PFSK-1 (cell line): ENCODE data around the gene WDR48.

Source experiments
- FOXP2 ChIP-seq: optimal IDR thresholded peaks from 2 replicates; pipeline ENCODE3; 2011; ENCODE audit warnings: borderline replicate concordance, control low read depth, inconsistent platforms; ENCODE audit not compliant: insufficient read depth; ENCODE audit errors: extremely low read length, extremely low read depth
- POLR2AphosphoS5 ChIP-seq: IDR thresholded peaks from 2 replicates; pipeline ENCODE4 v1.6.1; 2012; ENCODE audit warnings: low read depth, mild to moderate bottlenecking, control low read depth, low read length, moderate library complexity
- REST ChIP-seq, 2 experiments: IDR thresholded peaks; 2 replicates each; pipeline versions ENCODE4 v1.6.1 to v1.8.0; 2011 to 2012; ENCODE audit warnings: low read depth in 2 of 2, low read length in 2 of 2, control low read depth in 1 of 2, inconsistent platforms in 1 of 2, mild to moderate bottlenecking in 1 of 2, moderate library complexity in 1 of 2; ENCODE audit not compliant: insufficient read depth in 1 of 2
- SIN3A ChIP-seq: IDR thresholded peaks from 2 replicates; pipeline ENCODE4 v1.6.1; 2012; ENCODE audit warnings: mild to moderate bottlenecking, low read length, moderate library complexity, borderline replicate concordance; ENCODE audit not compliant: insufficient read depth
- TAF1 ChIP-seq: IDR thresholded peaks from 2 replicates; pipeline ENCODE4 v1.6.1; 2012; ENCODE audit warnings: low read length, control low read depth, borderline replicate concordance; ENCODE audit not compliant: insufficient read depth

The WDR48 gene

GRCh38 chr3:39094851-39095677 lies 43.2 kb downstream of the WDR48 start:
- no peak for TF ChIP-seq TAF1
- no peak for TF ChIP-seq FOXP2
- no peak for TF ChIP-seq SIN3A
- no peak for TF ChIP-seq POLR2AphosphoS5
- TF ChIP-seq REST (IDR thresholded peaks at IDR 0.05; ENCODE audit: insufficient read depth in 1 of 2, low read depth in 2 of 2, low read length in 2 of 2), result no peak

GRCh38 chr3:39095778-39096177 lies 44.0 kb downstream of the WDR48 start:
- TF ChIP-seq TAF1 (no peak), REST (IDR thresholded peaks at IDR 0.05; ENCODE audit: insufficient read depth in 1 of 2, low read depth in 2 of 2, low read length in 2 of 2) (no peak), POLR2AphosphoS5 (no peak), SIN3A (no peak), FOXP2 (no peak)

GRCh38 chr3:39096775-39097174 lies 45.0 kb downstream of the WDR48 start:
- TF ChIP-seq SIN3A, result no peak

DNA sequence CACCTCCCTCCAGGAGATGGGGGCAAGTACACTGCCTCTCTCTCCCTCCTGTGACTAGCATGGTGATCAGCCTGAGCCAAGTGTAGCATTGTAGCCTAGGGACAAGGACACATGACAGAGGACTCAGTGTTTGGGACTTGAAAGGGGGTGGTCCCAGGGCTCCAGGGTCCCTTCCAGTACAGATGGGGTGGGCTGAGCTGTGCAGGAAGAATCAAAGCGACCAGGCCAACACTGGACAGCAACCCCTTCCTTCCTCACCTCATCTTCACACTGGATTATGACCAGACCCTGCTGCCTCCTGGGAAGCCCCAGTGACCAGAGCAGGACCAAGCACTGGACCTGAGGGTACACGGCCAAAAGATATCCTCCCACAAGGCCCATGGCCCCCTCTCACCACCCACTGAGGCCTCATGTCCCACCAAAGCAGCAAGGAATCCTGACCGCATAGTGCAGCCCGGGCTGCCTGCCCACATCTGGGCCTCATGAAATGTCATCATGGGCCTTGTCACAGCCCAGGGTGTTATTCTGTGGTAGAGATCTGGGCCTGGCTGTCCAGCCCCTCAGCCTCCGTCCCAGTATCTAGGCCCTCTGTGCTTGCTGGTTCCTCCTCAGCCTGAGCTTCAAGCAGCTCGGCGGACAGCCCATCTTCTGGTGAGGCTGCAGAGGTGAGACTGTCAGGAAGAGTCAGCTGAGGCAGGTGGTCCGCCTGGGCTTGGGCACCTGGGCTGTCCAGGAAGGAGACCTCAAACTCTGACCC lies 46.1 kb downstream of the WDR48 start:
- TF ChIP-seq POLR2AphosphoS5, result no peak
- TF ChIP-seq REST (IDR thresholded peaks at IDR 0.05; ENCODE audit: insufficient read depth in 1 of 2, low read depth in 2 of 2, low read length in 2 of 2), result no peak
- TF ChIP-seq SIN3A, result no peak

GRCh38 chr3:39098473-39099000 lies 46.7 kb downstream of the WDR48 start:
- no peak for TF ChIP-seq SIN3A
- TF ChIP-seq TAF1, result no peak
- TF ChIP-seq FOXP2, result no peak
- TF ChIP-seq POLR2AphosphoS5, result no peak
- TF ChIP-seq REST (IDR thresholded peaks at IDR 0.05; ENCODE audit: insufficient read depth in 1 of 2, low read depth in 2 of 2, low read length in 2 of 2), result no peak
